ENCODE data around the gene PHETA1.
"Not testable (repeated sequence)": the region's sequence is repeated elsewhere in the genome, so short reads cannot be mapped to it uniquely, and the experiment has no call there.

GRCh38 chr12:111373231-111373630 is 4.3 kb upstream of the PHETA1 start:
- not testable (repeated sequence) for TF ChIP-seq POLR2A (IDR thresholded peaks at IDR 0.05; ENCODE audit: borderline replicate concordance, extremely low read depth, insufficient read depth, insufficient read length); SRF (IDR thresholded peaks at IDR 0.05; ENCODE audit: low read depth)

Measured in HCT116 (cell line).